Measurements from ENCODE around the gene GABPB1. TPM values are rescaled to one million over a fixed set of nuclear protein-coding genes. Genes with fewer than 3 reads are reported as not detected.

Gene GABPB1
- polyA plus RNA-seq, 1 donor (not counting 4 experiments of a cell fraction or from before 2014, with no cell fraction given): 23.3 TPM

GRCh38 chr15:50304836-50305235 lies 50.2 kb downstream of the GABPB1 start:
- no peak for DNase-seq (ENCODE audit: low read depth, low spot score)
- Histone ChIP-seq H3K27ac (ENCODE audit: control insufficient read depth, insufficient read depth, low read length) (no peak overlapping the region), H4K20me1 (ENCODE audit: control insufficient read depth, extremely low read depth, insufficient read depth, low read length) (no peaks in the 10 kb centered on the region), H3K79me2 (ENCODE audit: control insufficient read depth, insufficient read depth, low read length) (no peaks in the 10 kb centered on the region), H3K4me2 (ENCODE audit: control insufficient read depth, extremely low read depth, insufficient read depth, low read depth, low read length) (no peak overlapping the region), H2AFZ (ENCODE audit: control insufficient read depth, low read length) (no peak overlapping the region), H3K36me3 (ENCODE audit: control insufficient read depth in 2 of 2, extremely low read depth in 1 of 2, insufficient read depth in 2 of 2, low read length in 2 of 2) (peaks cover 0 to 3% of the 10 kb centered on the region in 2 experiments), H3K9ac (ENCODE audit: control insufficient read depth, extremely low read depth, insufficient read depth, low read length) (no peak overlapping the region), H3K9me3 (ENCODE audit: control insufficient read depth, low read depth, low read length) (no peaks in the 10 kb centered on the region), H3K9me1 (ENCODE audit: control insufficient read depth, extremely low read depth, insufficient read depth, low read length) (no peaks in the 10 kb centered on the region), H3K27me3 (ENCODE audit: control insufficient read depth, extremely low read depth, insufficient read depth, low read length) (no peaks in the 10 kb centered on the region), H3K4me3 (ENCODE audit: control insufficient read depth in 2 of 3, extremely low read depth in 1 of 3, insufficient read depth in 2 of 3, low read depth in 1 of 3, low read length in 3 of 3) (no peak overlapping the region), H3K4me1 (ENCODE audit: control insufficient read depth, extremely low read depth, insufficient read depth, low read length) (no peaks in the 10 kb centered on the region)
- TF ChIP-seq EZH2 (IDR thresholded peaks at IDR 0.05; ENCODE audit: low read length) (no peak), CTCF (optimal IDR thresholded peaks at IDR 0.05 in 1 of 3, IDR thresholded peaks at IDR 0.05 in 1 of 3, conservative IDR thresholded peaks at IDR 0.05 in 1 of 3; ENCODE audit: extremely low read depth in 1 of 3, insufficient read depth in 2 of 3, low read length in 3 of 3) (no peak)
- dilution Hi-C loops (cut with MboI; ENCODE audit: extremely low pct_ligation_motif_present, low sequenced_read_pairs): no loop called here
- no peak for FAIRE-seq

- Histone ChIP-seq H3K36me3 (ENCODE audit: control insufficient read depth in 2 of 2, extremely low read depth in 1 of 2, insufficient read depth in 2 of 2, low read length in 2 of 2) (no peaks in the 10 kb centered on the region), H3K27me3 (ENCODE audit: control insufficient read depth, extremely low read depth, insufficient read depth, low read length) (no peaks in the 10 kb centered on the region), H3K4me3 (ENCODE audit: control insufficient read depth in 2 of 3, extremely low read depth in 1 of 3, insufficient read depth in 2 of 3, low read depth in 1 of 3, low read length in 3 of 3) (no peak overlapping the region), H4K20me1 (ENCODE audit: control insufficient read depth, extremely low read depth, insufficient read depth, low read length) (no peaks in the 10 kb centered on the region), H3K9me3 (ENCODE audit: control insufficient read depth, low read depth, low read length) (no peaks in the 10 kb centered on the region), H3K9me1 (ENCODE audit: control insufficient read depth, extremely low read depth, insufficient read depth, low read length) (no peaks in the 10 kb centered on the region), H3K4me2 (ENCODE audit: control insufficient read depth, extremely low read depth, insufficient read depth, low read depth, low read length) (no peak overlapping the region), H3K4me1 (ENCODE audit: control insufficient read depth, extremely low read depth, insufficient read depth, low read length) (no peaks in the 10 kb centered on the region), H3K27ac (ENCODE audit: control insufficient read depth, insufficient read depth, low read length) (no peak overlapping the region), H3K79me2 (ENCODE audit: control insufficient read depth, insufficient read depth, low read length) (no peaks in the 10 kb centered on the region), H3K9ac (ENCODE audit: control insufficient read depth, extremely low read depth, insufficient read depth, low read length) (no peak overlapping the region), H2AFZ (ENCODE audit: control insufficient read depth, low read length) (no peak overlapping the region)
- dilution Hi-C loops (cut with MboI; ENCODE audit: extremely low pct_ligation_motif_present, low sequenced_read_pairs): no loop called here
- no peak for DNase-seq (ENCODE audit: low read depth, low spot score)
- no peak for FAIRE-seq
- TF ChIP-seq CTCF (optimal IDR thresholded peaks at IDR 0.05 in 1 of 3, IDR thresholded peaks at IDR 0.05 in 1 of 3, conservative IDR thresholded peaks at IDR 0.05 in 1 of 3; ENCODE audit: extremely low read depth in 1 of 3, insufficient read depth in 2 of 3, low read length in 3 of 3) (no peak), EZH2 (IDR thresholded peaks at IDR 0.05; ENCODE audit: low read length) (no peak)
Measured at GRCh38 chr15:50302581-50302980, 52.4 kb downstream of the GABPB1 start.
